GM12865 (cell line): ENCODE results near the gene SLC25A3.
A peak's percentile ranks its signal among the peaks of the same experiment; 100 is the strongest.
"Not testable (repeated sequence)": the region's sequence is repeated elsewhere in the genome, so short reads cannot be mapped to it uniquely, and the experiment has no call there.

Experiments used
- DNase-seq: peaks from one replicate; pipeline ENCODE4 v3.0.0; 2010; ENCODE audit warnings: low read depth
- H3K4me3 ChIP-seq: 2 replicates; pipeline ENCODE4 v1.5.1; 2011; ENCODE audit warnings: mild to moderate bottlenecking, low read depth, low read length, control low read depth
- TF ChIP-seq, protein P1 (sequence below): IDR thresholded peaks from 2 replicates; pipeline ENCODE4 v1.5.1; 2011; ENCODE audit warnings: low read length, control low read depth, low read depth, inconsistent platforms; ENCODE audit not compliant: insufficient read depth; ENCODE audit errors: missing control alignments

Gene SLC25A3

GRCh38 chr12:98593351-98594049 is at the start of gene SLC25A3:
Gene SLC25A3, plus strand, starts transcription at chr12:98593686. Its CDS starts 293 bp downstream, at chr12:98593979.
- TF ChIP-seq, protein P1, sequence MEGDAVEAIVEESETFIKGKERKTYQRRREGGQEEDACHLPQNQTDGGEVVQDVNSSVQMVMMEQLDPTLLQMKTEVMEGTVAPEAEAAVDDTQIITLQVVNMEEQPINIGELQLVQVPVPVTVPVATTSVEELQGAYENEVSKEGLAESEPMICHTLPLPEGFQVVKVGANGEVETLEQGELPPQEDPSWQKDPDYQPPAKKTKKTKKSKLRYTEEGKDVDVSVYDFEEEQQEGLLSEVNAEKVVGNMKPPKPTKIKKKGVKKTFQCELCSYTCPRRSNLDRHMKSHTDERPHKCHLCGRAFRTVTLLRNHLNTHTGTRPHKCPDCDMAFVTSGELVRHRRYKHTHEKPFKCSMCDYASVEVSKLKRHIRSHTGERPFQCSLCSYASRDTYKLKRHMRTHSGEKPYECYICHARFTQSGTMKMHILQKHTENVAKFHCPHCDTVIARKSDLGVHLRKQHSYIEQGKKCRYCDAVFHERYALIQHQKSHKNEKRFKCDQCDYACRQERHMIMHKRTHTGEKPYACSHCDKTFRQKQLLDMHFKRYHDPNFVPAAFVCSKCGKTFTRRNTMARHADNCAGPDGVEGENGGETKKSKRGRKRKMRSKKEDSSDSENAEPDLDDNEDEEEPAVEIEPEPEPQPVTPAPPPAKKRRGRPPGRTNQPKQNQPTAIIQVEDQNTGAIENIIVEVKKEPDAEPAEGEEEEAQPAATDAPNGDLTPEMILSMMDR = no peak
- peak; percentile 99 for DNase-seq
- peak within 1 kb of the TSS; percentile 67 for H3K4me3 ChIP-seq

GRCh38 chr12:98543701-98544100 is 49.8 kb upstream of the SLC25A3 start:
- no peak for DNase-seq

GRCh38 chr12:98544751-98545150 is 48.7 kb upstream of the SLC25A3 start:
- TF ChIP-seq, protein P1 = no peak
- no peak for DNase-seq
- no peak overlapping the region for H3K4me3 ChIP-seq

More at GRCh38 chr12:98543701-98544100, 49.8 kb upstream of the SLC25A3 start:
- TF ChIP-seq, protein P1 = no peak
- H3K4me3 ChIP-seq = no peak overlapping the region

DNA sequence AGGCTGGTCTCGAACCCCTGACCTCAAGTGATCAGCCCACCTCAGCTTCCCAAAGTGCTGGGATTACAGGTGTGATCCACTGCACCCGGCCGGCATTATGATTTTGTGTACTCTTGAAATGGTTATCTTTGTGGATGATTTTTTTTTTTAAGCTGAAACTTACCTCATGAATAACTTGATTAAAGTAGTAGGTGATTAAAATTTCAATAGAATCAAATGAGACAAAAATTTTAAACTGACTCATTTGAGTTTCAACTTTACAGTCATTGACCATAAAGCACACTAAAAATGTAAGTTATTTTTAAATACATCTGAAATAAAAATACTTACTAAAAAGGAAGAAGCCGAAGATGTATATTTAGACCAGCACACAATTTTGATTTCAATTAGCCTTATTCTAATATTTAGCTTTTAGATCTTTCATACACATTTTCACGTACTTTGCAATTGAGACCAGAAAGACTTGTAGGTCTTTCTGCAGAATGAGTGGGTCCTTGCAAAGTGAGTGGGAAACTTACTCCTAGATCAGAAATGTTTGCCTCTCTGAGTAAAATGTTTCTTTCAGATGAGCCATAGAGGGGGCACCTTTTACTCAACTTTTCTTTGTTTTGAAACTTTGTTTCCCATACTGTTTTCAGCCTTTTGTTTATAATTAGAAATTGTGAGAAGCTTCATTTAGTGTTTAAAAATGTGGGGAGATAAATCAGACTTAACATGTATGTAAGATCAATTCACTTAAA is 43.9 kb upstream of the SLC25A3 start:
- H3K4me3 ChIP-seq = no peak overlapping the region
- TF ChIP-seq, protein P1 = no peak
- no peak for DNase-seq

DNA sequence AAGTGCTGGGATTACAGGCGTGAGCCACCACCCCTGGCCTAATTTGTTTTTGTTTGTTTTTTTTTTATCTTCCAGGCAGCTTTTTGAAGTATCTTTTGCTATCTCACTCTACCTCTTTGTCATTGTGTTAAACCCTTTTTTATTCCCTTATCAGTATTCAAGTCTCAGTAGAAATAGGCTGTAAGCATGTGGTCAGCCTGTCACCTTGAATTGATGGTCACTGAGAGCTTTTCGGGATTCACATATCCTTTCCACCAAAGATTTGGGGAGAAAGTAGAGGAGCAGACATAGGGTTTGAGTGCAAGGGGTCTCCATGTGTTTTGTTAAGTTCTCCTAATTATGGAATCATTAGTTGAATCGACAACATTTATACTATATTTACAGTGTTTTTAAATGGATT is 41.7 kb upstream of the SLC25A3 start:
- TF ChIP-seq, protein P1 = no peak
- DNase-seq = no peak
- no peak overlapping the region for H3K4me3 ChIP-seq

DNA sequence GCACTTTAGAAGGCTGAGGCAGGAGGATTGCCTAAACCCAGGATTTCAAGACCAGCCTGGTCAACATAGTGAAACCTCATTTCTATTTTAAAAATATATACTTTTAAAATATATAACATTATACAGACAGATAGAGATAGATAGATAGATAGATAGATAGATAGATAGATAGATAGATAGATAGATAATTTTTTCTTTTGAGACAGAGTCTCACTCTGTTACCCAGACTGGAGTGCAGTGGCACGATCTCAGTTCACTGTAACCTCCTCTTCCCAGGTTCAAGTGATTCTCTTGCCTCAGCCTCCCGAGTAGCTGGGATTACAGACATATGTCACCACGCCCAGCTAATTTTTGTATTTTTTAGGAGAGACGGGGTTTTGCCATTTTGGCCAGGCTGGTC is 35.4 kb upstream of the SLC25A3 start:
- H3K4me3 ChIP-seq, DNase-seq: not testable (repeated sequence)

DNA sequence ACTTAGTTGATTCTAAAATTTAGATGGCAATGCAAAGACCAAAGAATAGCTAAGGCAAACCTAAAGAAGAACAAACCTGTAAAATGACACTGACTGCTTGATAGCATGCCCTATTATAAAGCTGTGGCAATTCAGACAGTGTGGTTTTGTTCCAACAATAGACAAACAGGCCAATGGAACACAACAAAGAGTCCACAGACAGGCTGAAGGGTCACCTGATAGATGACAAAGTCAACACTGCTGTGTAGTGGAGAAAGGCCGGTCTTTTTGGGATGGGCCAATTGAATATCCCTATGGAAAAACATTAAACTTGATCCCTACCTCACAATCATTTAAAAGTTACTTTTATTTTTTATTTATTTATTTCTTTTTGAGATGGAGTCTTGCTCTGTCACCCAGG is 33.8 kb upstream of the SLC25A3 start:
- H3K4me3 ChIP-seq = no peak overlapping the region
- TF ChIP-seq, protein P1 = no peak
- DNase-seq = no peak
